Astrocyte of the cerebellum (primary cell): ENCODE measurements around the gene AQP6.

Source experiments
- DNase-seq: peaks from one replicate; pipeline ENCODE4 v3.0.0-alpha.2; 2011; ENCODE audit warnings: low read depth
- H3K4me3 ChIP-seq: 2 replicates; pipeline ENCODE4 v1.5.1; 2011; ENCODE audit warnings: mild to moderate bottlenecking, low read depth, low read length, moderate library complexity
- in situ Hi-C: cut with HindIII; loops from 2 replicates; pipeline ENCODE4 v1.10.0; 2017; ENCODE audit warnings: low sequenced_read_pairs
- TF ChIP-seq, protein P1 (sequence below): IDR thresholded peaks from 2 replicates; pipeline ENCODE4 v1.5.1; 2012; ENCODE audit warnings: low read length, low read depth, moderate library complexity, mild to moderate bottlenecking; ENCODE audit errors: missing control alignments

Gene AQP6

GRCh38 chr12:50018154-50018553 is 45.4 kb downstream of the AQP6 start:
- in situ Hi-C loops = no loop called here
- TF ChIP-seq, protein P1, sequence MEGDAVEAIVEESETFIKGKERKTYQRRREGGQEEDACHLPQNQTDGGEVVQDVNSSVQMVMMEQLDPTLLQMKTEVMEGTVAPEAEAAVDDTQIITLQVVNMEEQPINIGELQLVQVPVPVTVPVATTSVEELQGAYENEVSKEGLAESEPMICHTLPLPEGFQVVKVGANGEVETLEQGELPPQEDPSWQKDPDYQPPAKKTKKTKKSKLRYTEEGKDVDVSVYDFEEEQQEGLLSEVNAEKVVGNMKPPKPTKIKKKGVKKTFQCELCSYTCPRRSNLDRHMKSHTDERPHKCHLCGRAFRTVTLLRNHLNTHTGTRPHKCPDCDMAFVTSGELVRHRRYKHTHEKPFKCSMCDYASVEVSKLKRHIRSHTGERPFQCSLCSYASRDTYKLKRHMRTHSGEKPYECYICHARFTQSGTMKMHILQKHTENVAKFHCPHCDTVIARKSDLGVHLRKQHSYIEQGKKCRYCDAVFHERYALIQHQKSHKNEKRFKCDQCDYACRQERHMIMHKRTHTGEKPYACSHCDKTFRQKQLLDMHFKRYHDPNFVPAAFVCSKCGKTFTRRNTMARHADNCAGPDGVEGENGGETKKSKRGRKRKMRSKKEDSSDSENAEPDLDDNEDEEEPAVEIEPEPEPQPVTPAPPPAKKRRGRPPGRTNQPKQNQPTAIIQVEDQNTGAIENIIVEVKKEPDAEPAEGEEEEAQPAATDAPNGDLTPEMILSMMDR = no peak
- H3K4me3 ChIP-seq = no peak overlapping the region
- DNase-seq = no peak

DNA sequence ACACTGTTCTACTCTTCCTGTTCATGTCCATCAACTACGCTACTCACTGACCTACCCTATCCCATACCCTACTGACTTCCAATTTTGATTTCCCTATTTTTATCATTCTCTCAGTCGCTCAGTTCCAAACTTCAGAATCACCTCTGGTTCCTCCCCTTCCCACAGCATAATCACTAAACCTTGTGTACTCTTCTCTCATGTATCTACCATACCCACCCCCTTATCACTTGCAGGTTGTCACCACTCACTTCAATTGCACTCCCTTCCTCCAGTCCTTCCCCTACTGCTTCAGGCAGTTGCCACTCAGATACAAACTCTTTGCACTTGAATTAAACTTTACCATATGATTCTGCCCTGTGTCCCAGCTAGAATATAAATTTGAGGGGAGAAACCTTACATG is 46.2 kb downstream of the AQP6 start:
- H3K4me3 ChIP-seq = no peak overlapping the region
- TF ChIP-seq, protein P1 = no peak
- no peak for DNase-seq
- in situ Hi-C loops = no loop called here

- TF ChIP-seq, protein P1 = no peak
- no peak for DNase-seq
- in situ Hi-C loops = no loop called here
- no peak overlapping the region for H3K4me3 ChIP-seq
Observed at GRCh38 chr12:50019524-50019923, 46.8 kb downstream of the AQP6 start.

DNA sequence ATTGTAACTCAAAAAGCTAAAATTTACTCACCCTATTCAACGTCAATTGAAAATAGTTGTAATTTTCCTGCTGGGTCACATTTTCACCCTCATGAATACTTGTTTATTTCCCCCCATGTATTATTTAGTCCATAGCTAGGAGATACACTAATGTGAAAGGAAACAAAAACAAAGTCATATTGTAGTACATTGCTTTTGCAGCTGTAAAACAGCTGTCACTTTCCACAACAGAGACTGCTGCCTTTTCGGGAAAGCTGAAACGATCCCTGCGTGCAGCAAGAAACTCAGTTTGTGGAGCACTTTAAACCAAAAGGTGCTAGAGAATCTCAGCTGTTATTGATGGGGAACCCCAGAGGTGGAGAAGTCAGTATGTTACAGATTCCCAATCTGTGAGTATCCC is 48.3 kb downstream of the AQP6 start:
- in situ Hi-C loops = no loop called here
- DNase-seq = no peak
- TF ChIP-seq, protein P1 = no peak
- H3K4me3 ChIP-seq = no peak overlapping the region

GRCh38 chr12:50022903-50023302 is 50.2 kb downstream of the AQP6 start:
- H3K4me3 ChIP-seq = no peak overlapping the region
- TF ChIP-seq, protein P1 = no peak
- in situ Hi-C loops = no loop called here
- DNase-seq = no peak

GRCh38 chr12:50024227-50024626 is 51.5 kb downstream of the AQP6 start:
- H3K4me3 ChIP-seq = peak overlapping the region; percentile 82
- TF ChIP-seq, protein P1 = no peak
- DNase-seq = no peak
- in situ Hi-C loops = no loop called here

- TF ChIP-seq, protein P1 = no peak
- peak overlapping the region; percentile 82 for H3K4me3 ChIP-seq
- DNase-seq = no peak
- in situ Hi-C loops = no loop called here
Observed at GRCh38 chr12:50024805-50025186, 52.0 kb downstream of the AQP6 start.
